Measurements from ENCODE around the gene SLC27A2.

SLC27A2 gene

GRCh38 chr15:50244959-50245624, 63.1 kb downstream of the SLC27A2 start:
- no peak for DNase-seq

GRCh38 chr15:50246631-50247030, 64.6 kb downstream of the SLC27A2 start:
- DNase-seq: no peak

GRCh38 chr15:50247819-50248655, 66.0 kb downstream of the SLC27A2 start:
- no peak for DNase-seq

- DNase-seq: no peak
Measured at GRCh38 chr15:50248994-50249582, 67.1 kb downstream of the SLC27A2 start.

- DNase-seq: no peak
Measured at GRCh38 chr15:50249704-50250103, 67.7 kb downstream of the SLC27A2 start.

- DNase-seq: no peak
Measured at GRCh38 chr15:50250760-50251394, 68.9 kb downstream of the SLC27A2 start.

- DNase-seq: no peak
Measured at GRCh38 chr15:50251638-50252182, 69.7 kb downstream of the SLC27A2 start.

GRCh38 chr15:50252556-50252955, 70.6 kb downstream of the SLC27A2 start:
- no peak for DNase-seq

- DNase-seq: no peak
Measured at GRCh38 chr15:50256188-50257041, 74.4 kb downstream of the SLC27A2 start.

- DNase-seq: no peak
Measured at GRCh38 chr15:50257332-50257731, 75.3 kb downstream of the SLC27A2 start.

- no peak for DNase-seq
Measured at GRCh38 chr15:50257924-50258323, 75.9 kb downstream of the SLC27A2 start.

GRCh38 chr15:50259276-50259675, 77.3 kb downstream of the SLC27A2 start:
- no peak for DNase-seq

- no peak for DNase-seq
Measured at GRCh38 chr15:50260969-50261496, 79.0 kb downstream of the SLC27A2 start.

GRCh38 chr15:50261981-50262380, 80.0 kb downstream of the SLC27A2 start:
- no peak for DNase-seq

GRCh38 chr15:50262533-50262932, 80.5 kb downstream of the SLC27A2 start:
- DNase-seq: no peak

GRCh38 chr15:50265620-50266019, 83.6 kb downstream of the SLC27A2 start, which contains the start of gene HDC:
Gene HDC, minus strand, starts transcription at chr15:50265726. Its CDS starts 103 bp downstream, at chr15:50265623.
- no peak for DNase-seq

GRCh38 chr15:50267577-50267976, 85.6 kb downstream of the SLC27A2 start:
- no peak for DNase-seq

GRCh38 chr15:50275091-50275490, 93.1 kb downstream of the SLC27A2 start:
- DNase-seq: no peak

- DNase-seq: no peak
Measured at GRCh38 chr15:50275908-50276307, 93.9 kb downstream of the SLC27A2 start.

- no peak for DNase-seq
Measured at GRCh38 chr15:50277370-50277769, 95.4 kb downstream of the SLC27A2 start.

GRCh38 chr15:50278496-50278895, 96.5 kb downstream of the SLC27A2 start:
- no peak for DNase-seq

- no peak for DNase-seq
Measured at GRCh38 chr15:50280271-50280670, 98.3 kb downstream of the SLC27A2 start.

Measured in NCI-H1436 treated with DMSO at 0.1 percent for 48 hours (cell line).